CD4-positive, CD25-positive, alpha-beta regulatory T cell (primary cell): ENCODE measurements around the gene NAPSA. TPM values are rescaled to one million over a fixed set of nuclear protein-coding genes. Genes with fewer than 3 reads are reported as not detected.
"Not testable (repeated sequence)": the region's sequence is repeated elsewhere in the genome, so short reads cannot be mapped to it uniquely, and the experiment has no call there.

Experiments used
- ATAC-seq, 2 donors: fragments of 150-1000 bp; cut with Tn5 transposase; one replicate each; pipeline ENCODE4 v1.10.0; 2021; ENCODE audit warnings: low read depth in 2 of 2, moderate number of reproducible peaks in 2 of 2, moderate library complexity in 1 of 2
- DNase-seq, 3 donors: peaks; one replicate each; pipeline versions ENCODE4 v3.0.0 to v3.0.0-alpha.2; 2012 to 2022; ENCODE audit warnings: mixed read lengths in 1 of 3
- H3K27ac ChIP-seq: one replicate; pipeline ENCODE4 v1.7.0; 2013; ENCODE audit warnings: mild to moderate bottlenecking, low read length; ENCODE audit not compliant: insufficient read depth, poor library complexity, severe bottlenecking
- H3K27me3 ChIP-seq: one replicate; pipeline ENCODE4 v1.7.0; 2013; ENCODE audit warnings: low read length; ENCODE audit not compliant: control insufficient read depth, insufficient read depth
- H3K36me3 ChIP-seq: one replicate; pipeline ENCODE4 v1.7.0; 2013; ENCODE audit warnings: mild to moderate bottlenecking, low read length, moderate library complexity; ENCODE audit not compliant: control insufficient read depth, insufficient read depth
- H3K4me1 ChIP-seq: 2 replicates; pipeline ENCODE4 v1.7.0; 2013; ENCODE audit warnings: mild to moderate bottlenecking, low read length; ENCODE audit not compliant: insufficient read depth, control insufficient read depth, poor library complexity, severe bottlenecking
- H3K4me3 ChIP-seq: one replicate; pipeline ENCODE4 v1.7.0; 2013; ENCODE audit warnings: low read depth, mild to moderate bottlenecking, low read length, moderate library complexity
- H3K9me3 ChIP-seq, 2 experiments: 1 replicate in 1 of 2; 2 replicates in 1 of 2; pipeline ENCODE4 v1.7.0; 2013; ENCODE audit warnings: low read length in 2 of 2, mild to moderate bottlenecking in 1 of 2, moderate library complexity in 1 of 2; ENCODE audit not compliant: control insufficient read depth in 2 of 2
- H3K27ac Mint-ChIP-seq, 3 donors: one replicate each; pipeline ENCODE4 v1.8.0; 2020 to 2022; ENCODE audit warnings: mild to moderate bottlenecking in 3 of 3, mixed read lengths in 3 of 3, moderate library complexity in 2 of 3
- H3K27me3 Mint-ChIP-seq: one replicate; pipeline ENCODE4 v1.8.0; 2022; ENCODE audit warnings: mild to moderate bottlenecking, mixed read lengths
- H3K36me3 Mint-ChIP-seq: one replicate; pipeline ENCODE4 v1.8.0; 2020; ENCODE audit warnings: mixed read lengths
- H3K4me1 Mint-ChIP-seq, 4 donors: one replicate each; pipeline ENCODE4 v1.8.0; 2020 to 2022; ENCODE audit warnings: mixed read lengths in 4 of 4, mild to moderate bottlenecking in 1 of 4
- H3K4me3 Mint-ChIP-seq, 4 donors: one replicate each; pipeline ENCODE4 v1.8.0; 2020 to 2022; ENCODE audit warnings: mild to moderate bottlenecking in 4 of 4, mixed read lengths in 4 of 4, moderate library complexity in 3 of 4
- H3K9me3 Mint-ChIP-seq, 7 donors: one replicate each; pipeline ENCODE4 v1.8.0; 2020 to 2022; ENCODE audit warnings: mixed read lengths in 7 of 7, mild to moderate bottlenecking in 3 of 7, moderate library complexity in 2 of 7
- polyA plus RNA-seq, 4 donors: library from polyadenylated mRNA; unstranded; fragments of 300-500 nt; fragmentation: Illumina TruSeq; gene quantifications; one replicate each; pipeline ENCODE4 v1.2.3, GENCODE V29; 2021
- total RNA-seq: library from RNA; stranded (reverse); gene quantifications from one replicate; pipeline ENCODE4 v1.2.3, GENCODE V29; 2022

NAPSA gene
- total and polyA plus RNA-seq, 5 donors from 2014 or later: 0.67 to 2.2 (median 1.2) TPM

- ATAC-seq (no peak), DNase-seq (no peak)
- Mint-ChIP-seq H3K36me3 (peaks cover 1% of the 10 kb centered on the region), H3K27ac (no peak overlapping the region), H3K4me1 (peaks cover 5 to 11% (median 9%) of the 10 kb centered on the region in 4 donors), H3K4me3 (no peak overlapping the region), H3K27me3 (peaks cover 16% of the 10 kb centered on the region), H3K9me3 (peaks cover 0 to 1% (median 0%) of the 10 kb centered on the region in 7 donors)
- Histone ChIP-seq H3K36me3 (no peaks in the 10 kb centered on the region), H3K9me3 (no peaks in the 10 kb centered on the region), H3K27me3 (no peaks in the 10 kb centered on the region), H3K4me1 (peaks cover 6% of the 10 kb centered on the region), H3K27ac (no peak overlapping the region), H3K4me3 (no peak overlapping the region)
Observed at GRCh38 chr19:50352242-50352641, 13.2 kb downstream of the NAPSA start.

- Histone ChIP-seq H3K4me1 (peaks cover 4% of the 10 kb centered on the region), H3K9me3 (no peaks in the 10 kb centered on the region), H3K36me3 (no peaks in the 10 kb centered on the region), H3K27ac (no peak overlapping the region), H3K4me3 (no peak overlapping the region), H3K27me3 (no peaks in the 10 kb centered on the region)
- Mint-ChIP-seq H3K9me3 (peaks cover 0 to 5% (median 0%) of the 10 kb centered on the region in 7 donors), H3K36me3 (peaks cover 9% of the 10 kb centered on the region), H3K4me3 (peak overlapping the region in 1 of 4 donors; percentile 50), H3K27me3 (peaks cover 14% of the 10 kb centered on the region), H3K4me1 (peaks cover 6 to 20% (median 14%) of the 10 kb centered on the region in 4 donors), H3K27ac (peak overlapping the region in 1 of 3 donors; percentile 76)
- DNase-seq (no peak), ATAC-seq (no peak)
Observed at GRCh38 chr19:50349277-50350057, 16.0 kb downstream of the NAPSA start.

GRCh38 chr19:50347089-50347581, 18.3 kb downstream of the NAPSA start:
- not testable (repeated sequence) for H3K27me3 ChIP-seq, H3K4me1 ChIP-seq, H3K9me3 Mint-ChIP-seq, H3K36me3 ChIP-seq, H3K27me3 Mint-ChIP-seq, H3K27ac ChIP-seq, H3K36me3 Mint-ChIP-seq, ATAC-seq, H3K9me3 ChIP-seq
- peak overlapping the region; percentile 14 to 87 (median 58) for H3K4me3 Mint-ChIP-seq
- DNase-seq: peak in 1 of 3 donors; percentile 58
- peak overlapping the region; percentile 79 to 96 (median 92) for H3K27ac Mint-ChIP-seq
- peak overlapping the region; percentile 55 for H3K4me3 ChIP-seq
- peaks cover 6 to 20% (median 14%) of the 10 kb centered on the region in 4 donors for H3K4me1 Mint-ChIP-seq

- Histone ChIP-seq H3K4me1 (peaks cover 4% of the 10 kb centered on the region), H3K4me3 (no peak overlapping the region), H3K9me3 (no peaks in the 10 kb centered on the region), H3K27ac (no peak overlapping the region), H3K36me3 (no peaks in the 10 kb centered on the region), H3K27me3 (no peaks in the 10 kb centered on the region)
- no peak overlapping the region for H3K4me3 Mint-ChIP-seq
- H3K27me3 Mint-ChIP-seq: peaks cover 7% of the 10 kb centered on the region
- ATAC-seq (peak; percentile 32 to 39), DNase-seq (no peak)
- H3K27ac Mint-ChIP-seq: no peak overlapping the region
- peaks cover 0 to 7% (median 2%) of the 10 kb centered on the region in 7 donors for H3K9me3 Mint-ChIP-seq
- H3K36me3 Mint-ChIP-seq: peaks cover 9% of the 10 kb centered on the region
- peaks cover 6 to 20% (median 14%) of the 10 kb centered on the region in 4 donors for H3K4me1 Mint-ChIP-seq
Observed at GRCh38 chr19:50344661-50345318, 20.6 kb downstream of the NAPSA start.

- ATAC-seq: peak; percentile 49 to 50
Observed at GRCh38 chr19:50341091-50341564, 24.3 kb downstream of the NAPSA start.

GRCh38 chr19:50340331-50340730, 25.1 kb downstream of the NAPSA start:
- Histone ChIP-seq H3K4me3 (no peak overlapping the region), H3K36me3 (no peaks in the 10 kb centered on the region), H3K9me3 (no peaks in the 10 kb centered on the region), H3K27ac (no peak overlapping the region), H3K4me1 (no peaks in the 10 kb centered on the region), H3K27me3 (no peaks in the 10 kb centered on the region)
- DNase-seq: no peak
- H3K27me3 Mint-ChIP-seq: peaks cover 9% of the 10 kb centered on the region
- H3K4me3 Mint-ChIP-seq: no peak overlapping the region
- ATAC-seq: no peak
- H3K36me3 Mint-ChIP-seq: peaks cover 7% of the 10 kb centered on the region
- peak overlapping the region in 1 of 3 donors; percentile 82 for H3K27ac Mint-ChIP-seq
- H3K9me3 Mint-ChIP-seq: peaks cover 0 to 7% (median 0%) of the 10 kb centered on the region in 7 donors
- H3K4me1 Mint-ChIP-seq: peaks cover 0 to 2% (median under 1%) of the 10 kb centered on the region in 4 donors

More at GRCh38 chr19:50341091-50341564, 24.3 kb downstream of the NAPSA start:
- H3K4me3 ChIP-seq: no peak overlapping the region
- H3K4me1 ChIP-seq: no peaks in the 10 kb centered on the region
- Mint-ChIP-seq H3K27me3 (peaks cover 5% of the 10 kb centered on the region), H3K9me3 (peaks cover 0 to 7% (median 0%) of the 10 kb centered on the region in 7 donors), H3K4me1 (peaks cover 0 to 6% (median 0%) of the 10 kb centered on the region in 4 donors), H3K36me3 (peaks cover 3% of the 10 kb centered on the region), H3K4me3 (no peak overlapping the region), H3K27ac (no peak overlapping the region)
- no peak for DNase-seq
- no peak overlapping the region for H3K27ac ChIP-seq
- H3K9me3 ChIP-seq: no peaks in the 10 kb centered on the region
- H3K36me3 ChIP-seq: no peaks in the 10 kb centered on the region
- H3K27me3 ChIP-seq: no peaks in the 10 kb centered on the region

GRCh38 chr19:50337031-50337430, 28.4 kb downstream of the NAPSA start:
- not testable (repeated sequence) for H3K36me3 Mint-ChIP-seq, H3K36me3 ChIP-seq, H3K9me3 ChIP-seq, H3K27me3 ChIP-seq, H3K27ac Mint-ChIP-seq, H3K9me3 Mint-ChIP-seq, H3K4me3 Mint-ChIP-seq, DNase-seq, H3K4me3 ChIP-seq, H3K27ac ChIP-seq, ATAC-seq
- H3K4me1 ChIP-seq: peaks cover 23% of the 10 kb centered on the region
- H3K27me3 Mint-ChIP-seq: peaks cover 11% of the 10 kb centered on the region
- peaks cover 0 to 26% (median 9%) of the 10 kb centered on the region in 4 donors for H3K4me1 Mint-ChIP-seq
